Pons (tissue), 1 donor: Measurements from ENCODE around the gene ALDH8A1.

Experiments used
- DNase-seq: peaks from one replicate; pipeline ENCODE4 v3.0.0-alpha.2; 2016; ENCODE audit warnings: low spot score

ALDH8A1 gene, protein sequence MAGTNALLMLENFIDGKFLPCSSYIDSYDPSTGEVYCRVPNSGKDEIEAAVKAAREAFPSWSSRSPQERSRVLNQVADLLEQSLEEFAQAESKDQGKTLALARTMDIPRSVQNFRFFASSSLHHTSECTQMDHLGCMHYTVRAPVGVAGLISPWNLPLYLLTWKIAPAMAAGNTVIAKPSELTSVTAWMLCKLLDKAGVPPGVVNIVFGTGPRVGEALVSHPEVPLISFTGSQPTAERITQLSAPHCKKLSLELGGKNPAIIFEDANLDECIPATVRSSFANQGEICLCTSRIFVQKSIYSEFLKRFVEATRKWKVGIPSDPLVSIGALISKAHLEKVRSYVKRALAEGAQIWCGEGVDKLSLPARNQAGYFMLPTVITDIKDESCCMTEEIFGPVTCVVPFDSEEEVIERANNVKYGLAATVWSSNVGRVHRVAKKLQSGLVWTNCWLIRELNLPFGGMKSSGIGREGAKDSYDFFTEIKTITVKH

DNA sequence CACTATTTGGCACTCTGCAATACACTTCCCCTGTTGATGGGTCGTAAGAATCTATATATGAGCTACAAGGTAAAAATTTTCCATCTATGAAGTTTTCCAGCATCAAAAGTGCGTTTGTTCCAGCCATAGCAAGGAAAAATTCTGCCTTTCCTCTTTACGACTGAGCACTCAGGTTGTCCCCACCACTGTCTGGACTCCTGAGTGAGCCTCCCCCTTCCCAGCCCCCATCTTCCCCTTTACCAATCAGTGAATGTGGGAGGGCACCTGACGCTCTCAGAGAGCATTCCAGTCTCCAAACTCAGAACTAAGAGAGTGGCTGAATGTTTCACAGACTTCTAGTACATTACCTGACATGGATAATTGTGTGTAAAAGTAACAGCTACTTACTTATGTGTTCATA, at the start of gene ALDH8A1:
ALDH8A1 (minus strand) TSS at position 175 of the 400 bp plus-strand sequence; CDS start at position 127, 48 bp downstream.
- DNase-seq, result no peak

DNA sequence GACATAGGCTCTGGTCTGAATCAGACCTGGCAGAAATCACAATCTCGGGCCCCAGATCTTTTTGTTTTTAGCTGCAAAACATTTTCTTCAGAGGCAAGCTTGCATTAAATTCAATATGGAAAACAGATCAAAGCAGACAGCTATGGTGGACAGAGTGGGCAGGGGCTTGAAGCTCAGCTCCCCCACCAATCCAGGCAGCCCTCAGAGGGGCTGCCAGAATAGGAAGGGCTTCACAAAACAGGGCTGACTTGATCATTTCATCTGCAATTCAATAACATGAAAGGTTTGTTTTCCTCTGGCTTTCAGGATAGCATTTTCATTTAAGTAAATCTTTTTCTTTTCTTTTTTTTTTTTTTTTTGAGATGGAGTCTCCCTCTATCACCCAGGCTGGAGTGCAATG, 49.2 kb upstream of the ALDH8A1 start:
- DNase-seq, result no peak

- DNase-seq, result no peak
These were observed 47.5 kb upstream of the ALDH8A1 start for GRCh38 chr6:134997133-134997995.

GRCh38 chr6:134995536-134995935, 45.6 kb upstream of the ALDH8A1 start:
- DNase-seq, result no peak

GRCh38 chr6:134994431-134994830, 44.5 kb upstream of the ALDH8A1 start:
- no peak for DNase-seq

DNA sequence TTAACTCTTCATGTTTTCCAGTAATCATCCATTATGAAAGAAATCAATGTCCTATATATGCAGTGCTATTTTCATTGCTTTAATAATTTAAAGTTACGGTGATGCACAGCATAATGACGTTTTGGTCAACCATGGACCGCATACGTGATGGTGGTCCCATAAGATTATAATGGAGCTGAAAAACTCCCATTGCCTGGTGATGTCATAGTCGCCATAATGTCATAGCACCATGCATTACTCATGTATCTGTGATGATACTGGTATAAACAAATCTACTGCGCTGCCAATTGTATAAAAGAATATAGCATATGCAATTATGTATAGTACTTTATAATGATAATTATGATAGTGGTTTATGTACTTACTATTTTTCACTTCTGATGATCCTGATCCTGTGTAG, 42.3 kb upstream of the ALDH8A1 start:
- no peak for DNase-seq

- no peak for DNase-seq
These were observed 40.4 kb upstream of the ALDH8A1 start for GRCh38 chr6:134990262-134990661.

DNA sequence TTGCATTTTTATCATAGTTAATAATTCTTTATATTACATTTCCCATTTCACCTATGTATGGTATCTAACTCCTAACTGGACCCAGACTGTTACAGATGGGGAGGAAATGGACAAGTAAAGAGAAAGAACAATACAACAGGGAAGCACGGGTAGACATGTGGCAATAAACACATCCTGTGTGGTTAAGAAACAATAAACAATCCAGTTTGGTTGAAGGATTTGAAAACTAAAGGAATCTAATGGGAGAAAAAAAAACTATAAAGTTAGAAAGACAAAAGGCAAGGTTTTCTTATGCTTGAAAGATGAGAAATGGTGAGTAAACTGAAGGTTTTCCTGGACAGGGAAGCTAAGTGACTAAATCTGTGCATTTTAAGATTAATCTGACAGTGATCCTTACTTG, 34.9 kb upstream of the ALDH8A1 start:
- DNase-seq, result no peak

GRCh38 chr6:134983823-134984222, 33.9 kb upstream of the ALDH8A1 start:
- no peak for DNase-seq

- no peak for DNase-seq
These were observed 32.3 kb upstream of the ALDH8A1 start for GRCh38 chr6:134982161-134982560.

- DNase-seq, result no peak
These were observed 30.9 kb upstream of the ALDH8A1 start for GRCh38 chr6:134980846-134981245.

GRCh38 chr6:134979142-134979541, 29.2 kb upstream of the ALDH8A1 start:
- DNase-seq, result no peak

DNA sequence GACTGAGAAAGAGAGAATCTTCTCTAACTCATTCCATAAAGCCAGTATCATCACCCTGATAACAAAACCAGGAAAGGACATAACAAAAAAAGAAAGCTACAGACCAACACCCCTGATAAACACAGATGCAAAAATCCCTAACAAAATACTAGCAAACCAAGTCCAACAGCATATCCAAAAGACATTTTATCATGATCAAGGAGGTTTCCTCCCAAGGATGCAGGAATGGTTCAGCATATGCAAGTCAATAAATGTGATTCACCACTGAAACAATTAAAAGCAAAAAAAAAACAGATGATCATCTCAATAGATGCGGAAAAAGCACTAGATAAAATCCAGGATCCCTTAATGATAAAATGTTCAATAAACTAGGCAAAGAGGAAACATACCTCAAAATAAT, 24.5 kb upstream of the ALDH8A1 start:
- no peak for DNase-seq

- DNase-seq, result no peak
These were observed 17.8 kb upstream of the ALDH8A1 start for GRCh38 chr6:134967711-134968110.

GRCh38 chr6:134964451-134965203, 14.7 kb upstream of the ALDH8A1 start:
- no peak for DNase-seq

GRCh38 chr6:134962421-134962820, 12.5 kb upstream of the ALDH8A1 start:
- DNase-seq, result no peak

DNA sequence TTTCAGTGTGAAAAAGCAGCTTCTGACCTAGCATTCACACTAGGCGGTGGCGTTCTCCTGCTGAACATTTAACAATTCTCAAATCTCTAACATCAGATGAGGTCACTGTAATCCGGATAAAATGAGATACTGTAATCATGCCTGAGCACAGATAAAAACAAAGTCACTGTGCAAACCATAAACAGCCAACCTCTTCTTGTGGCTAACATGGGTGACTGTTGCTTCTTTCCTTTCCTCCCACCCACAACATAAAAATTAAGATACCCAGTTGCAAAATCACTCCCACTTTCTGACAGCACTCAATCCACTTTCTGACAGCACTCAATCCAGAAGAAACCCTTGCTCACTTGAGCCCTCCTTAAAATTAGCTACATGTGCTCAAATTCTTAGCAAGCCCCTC, 11.5 kb upstream of the ALDH8A1 start:
- DNase-seq, result no peak

- no peak for DNase-seq
These were observed 9.7 kb upstream of the ALDH8A1 start for GRCh38 chr6:134959603-134960002.

DNA sequence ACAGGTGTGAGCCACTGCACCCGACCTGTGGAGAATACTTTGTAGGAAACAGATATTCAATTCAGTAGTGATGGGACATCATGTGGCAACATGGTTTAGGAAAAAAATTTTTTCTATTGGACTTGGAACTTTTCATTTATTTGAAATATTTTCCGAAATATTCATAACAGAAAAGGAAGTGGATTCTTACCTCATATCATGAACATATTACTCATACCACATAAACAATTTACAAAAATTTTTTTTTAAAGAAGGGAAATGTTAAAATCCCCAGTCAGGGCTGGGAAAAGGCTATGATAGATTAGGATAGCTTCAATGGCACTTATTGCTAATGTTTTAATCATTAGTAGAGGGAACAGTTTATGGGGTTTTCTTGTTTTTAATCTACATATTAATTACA, 6.8 kb upstream of the ALDH8A1 start:
- no peak for DNase-seq

- no peak for DNase-seq
These were observed 6.1 kb upstream of the ALDH8A1 start for GRCh38 chr6:134956032-134956431.

- DNase-seq, result no peak
These were observed 4.5 kb upstream of the ALDH8A1 start for GRCh38 chr6:134954272-134955000.
